8988T (cell line): ENCODE results near the gene SERPIND1.
"Not testable (repeated sequence)": the region's sequence is repeated elsewhere in the genome, so short reads cannot be mapped to it uniquely, and the experiment has no call there.

Source experiments
- DNase-seq: peaks from one replicate; pipeline ENCODE4 v3.0.0; 2011

Gene SERPIND1

DNA sequence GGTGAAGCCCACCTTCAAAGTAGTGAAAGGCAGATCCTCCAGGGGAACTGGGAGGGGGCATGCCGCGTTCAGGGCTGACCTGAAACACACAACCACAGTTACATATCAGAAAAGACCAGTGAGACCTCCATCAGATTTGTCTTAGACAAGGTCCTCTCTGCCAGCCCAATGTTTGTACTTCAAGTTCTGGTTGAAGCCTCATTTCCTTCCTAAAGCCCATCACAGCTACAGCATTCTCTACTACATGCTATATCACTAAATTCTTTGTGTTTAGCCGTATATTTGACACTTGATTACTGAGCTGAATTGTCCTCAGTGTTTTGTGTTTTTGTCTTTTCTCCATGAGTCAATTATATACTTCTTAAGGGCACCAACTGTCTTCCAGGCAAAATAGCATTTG lies 44.6 kb downstream of the SERPIND1 start:
- no peak for DNase-seq

DNA sequence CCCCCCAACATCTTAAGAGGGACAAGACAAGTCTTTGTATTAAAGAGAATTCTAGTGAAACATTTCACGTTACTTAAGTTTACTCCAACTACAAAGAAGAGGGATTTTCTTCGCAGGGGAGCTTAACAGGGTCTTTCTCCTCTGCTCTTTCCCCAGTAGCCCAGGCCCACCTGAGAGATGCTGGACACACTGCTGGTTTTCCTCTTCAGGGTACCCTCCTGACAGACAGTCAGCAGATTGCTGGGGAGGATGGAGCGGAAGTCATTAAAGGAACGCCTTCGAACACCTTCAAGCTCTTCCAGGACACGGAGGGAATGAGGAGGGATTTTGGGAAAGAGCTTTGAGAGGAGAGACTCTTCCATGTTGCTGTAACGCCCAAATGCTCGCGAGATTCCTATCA lies 45.6 kb downstream of the SERPIND1 start:
- no peak for DNase-seq

DNA sequence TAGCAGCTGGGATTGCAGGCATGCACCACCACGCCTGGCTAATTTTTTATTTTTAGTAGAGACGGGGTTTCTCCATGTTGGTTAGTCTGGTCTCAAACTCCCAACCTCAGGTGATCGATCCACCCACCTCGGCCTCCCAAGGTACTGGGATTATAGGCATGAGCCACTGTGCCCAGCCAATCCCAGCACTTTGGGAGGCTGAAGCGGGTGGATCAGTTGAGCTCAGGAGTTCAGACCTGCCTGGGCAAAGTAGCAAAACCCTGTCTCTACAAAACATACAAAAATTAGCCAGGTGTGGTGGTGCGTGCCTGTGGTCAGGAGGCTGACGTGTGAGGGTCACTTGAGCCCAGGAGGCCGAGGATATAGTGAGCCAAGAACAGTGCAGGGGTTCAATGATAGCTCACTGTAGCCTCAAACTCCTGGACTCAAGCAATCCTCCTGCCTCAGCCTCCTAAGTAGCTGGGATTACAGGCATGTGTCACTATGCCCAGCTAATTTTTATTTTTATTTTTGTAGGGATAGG lies 47.9 kb downstream of the SERPIND1 start:
- not testable (repeated sequence) for DNase-seq

DNA sequence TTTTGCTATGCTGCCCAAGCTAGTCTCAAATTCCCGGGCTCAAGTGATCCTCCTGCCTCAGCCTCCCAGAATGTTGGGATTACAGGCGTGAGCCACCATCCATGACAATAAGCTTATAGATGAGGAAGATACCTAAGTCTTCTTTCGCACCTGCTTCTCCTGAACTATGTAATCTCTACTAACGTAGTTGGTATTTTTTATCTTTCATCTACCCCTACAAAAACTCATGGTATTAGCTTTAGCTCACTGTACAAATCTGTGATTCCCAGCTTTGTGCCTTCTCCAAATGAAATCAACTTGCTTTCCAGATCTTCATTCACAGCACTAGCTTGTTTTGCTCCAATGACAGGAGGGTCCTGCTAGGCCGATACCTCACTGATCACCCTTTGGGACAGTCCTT lies 48.3 kb downstream of the SERPIND1 start:
- DNase-seq: no peak

- no peak for DNase-seq
These were observed 49.4 kb downstream of the SERPIND1 start for GRCh38 chr22:20823264-20823663.

- DNase-seq: not testable (repeated sequence)
These were observed 51.3 kb downstream of the SERPIND1 start for GRCh38 chr22:20825216-20825615.

DNA sequence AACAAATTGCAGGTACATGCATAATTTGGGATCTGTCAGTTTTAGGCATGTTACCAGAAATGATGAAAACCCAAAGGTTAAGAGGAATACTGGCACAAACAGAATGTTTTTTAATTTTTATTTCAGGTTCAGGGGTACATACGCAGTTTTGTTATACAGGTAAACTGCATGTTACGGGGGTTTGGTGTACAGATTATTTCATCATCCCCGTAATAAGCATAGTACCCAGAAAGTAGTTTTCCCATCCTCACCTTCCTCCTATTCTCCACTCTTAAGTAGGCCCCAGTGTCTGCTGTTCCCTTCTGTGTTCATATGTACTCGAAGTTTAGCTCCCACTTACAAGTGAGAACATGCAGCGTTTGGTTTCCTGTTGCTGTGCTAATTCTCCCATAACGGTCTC lies 51.7 kb downstream of the SERPIND1 start:
- no peak for DNase-seq

GRCh38 chr22:20826373-20827152 lies 52.6 kb downstream of the SERPIND1 start:
- not testable (repeated sequence) for DNase-seq

DNA sequence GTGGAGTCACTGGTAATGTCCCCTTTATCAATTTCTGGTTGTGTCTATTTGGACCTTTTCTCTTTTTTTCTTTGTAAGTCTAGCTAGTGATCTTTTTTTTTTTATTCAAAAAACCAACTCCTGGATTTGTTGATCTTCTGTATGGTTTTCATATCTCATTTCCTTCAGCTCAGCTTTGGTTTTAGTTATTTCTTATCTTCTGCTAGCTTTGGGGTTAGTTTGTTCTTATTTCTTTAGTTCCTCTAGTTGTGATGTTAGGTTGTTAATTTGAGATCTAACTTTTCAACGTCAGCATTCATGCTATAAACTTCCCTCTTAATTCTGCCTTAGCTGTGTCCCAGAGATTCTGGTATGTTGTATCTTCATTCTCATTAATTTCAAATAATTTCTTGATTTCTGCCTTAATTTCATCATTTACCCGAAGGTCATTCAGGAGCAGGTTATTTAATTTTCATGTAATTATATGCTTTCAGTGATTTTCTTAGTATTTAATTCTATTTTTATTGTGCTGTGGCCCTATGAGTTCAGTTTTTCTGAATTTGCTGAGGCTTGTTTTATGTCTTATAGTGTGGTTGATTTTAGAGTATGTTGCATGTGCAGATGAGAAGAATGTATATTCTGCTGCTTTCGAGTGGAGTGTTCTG lies 55.7 kb downstream of the SERPIND1 start:
- no peak for DNase-seq

DNA sequence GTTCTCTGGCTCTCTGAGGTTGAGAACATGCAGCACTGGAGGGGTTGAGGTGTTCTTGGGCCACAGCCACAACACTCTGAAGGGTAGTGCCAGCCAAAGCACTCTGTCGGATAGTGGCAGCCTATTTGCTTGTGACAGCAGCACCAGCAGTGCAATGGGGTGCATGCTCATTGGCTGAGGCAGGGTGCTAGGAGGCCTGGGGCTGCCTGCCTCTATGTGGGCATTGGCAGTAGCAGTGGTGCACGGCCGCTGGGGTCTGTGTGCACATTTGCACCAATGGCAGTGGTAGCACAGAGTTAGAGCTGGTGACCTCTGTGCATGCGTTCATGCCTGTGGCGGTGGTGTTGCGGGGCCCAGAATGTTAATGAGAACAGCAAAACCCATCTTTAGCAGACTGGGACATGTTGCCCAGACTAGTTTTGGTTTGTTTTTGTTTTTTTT lies 59.3 kb downstream of the SERPIND1 start:
- DNase-seq: no peak

- DNase-seq: no peak
These were observed 60.3 kb downstream of the SERPIND1 start for GRCh38 chr22:20834206-20834605.

- no peak for DNase-seq
These were observed 60.8 kb downstream of the SERPIND1 start for GRCh38 chr22:20834725-20835124.
